ENCODE results near the gene LIPE.

GRCh38 chr19:42409477-42409876 lies 17.7 kb downstream of the LIPE start:
- no peak for TF ChIP-seq CTCF (IDR thresholded peaks at IDR 0.05)
- no peak for TF ChIP-seq POLR2A (IDR thresholded peaks at IDR 0.05)

Measured in thyroid gland (tissue), 4 donors.